ENCODE measurements around the gene HEPHL1.
"Not testable (repeated sequence)": the region's sequence is repeated elsewhere in the genome, so short reads cannot be mapped to it uniquely, and the experiment has no call there.

- TF ChIP-seq CTCF (conservative IDR thresholded peaks at IDR 0.05 in 1 of 2, IDR thresholded peaks at IDR 0.05 in 1 of 2; ENCODE audit: extremely low read depth in 1 of 2, insufficient read depth in 1 of 2, low read depth in 1 of 2, low read length in 2 of 2); EZH2 (IDR thresholded peaks at IDR 0.05; ENCODE audit: borderline replicate concordance, low read length): not testable (repeated sequence)
Measured at GRCh38 chr11:94119676-94120075, 98.5 kb downstream of the HEPHL1 start.

Data from mammary epithelial cell (primary cell).